SK-N-MC (cell line): Measurements from ENCODE around the gene ARHGEF10L.

ENCODE experiments used
- EZH2 ChIP-seq: fragments of 200-600 bp; sonication (generic); IDR thresholded peaks from one replicate; pipeline ENCODE4 v1.6.1; 2017; ENCODE audit warnings: antibody characterized with exemption
- FOXP2 ChIP-seq: optimal IDR thresholded peaks from 2 replicates; pipeline ENCODE3; 2011; ENCODE audit warnings: mild to moderate bottlenecking, moderate library complexity; ENCODE audit not compliant: insufficient read depth; ENCODE audit errors: extremely low read length, control extremely low read depth
- POLR2AphosphoS5 ChIP-seq: IDR thresholded peaks from 2 replicates; pipeline ENCODE4 v1.6.1; 2012; ENCODE audit warnings: mild to moderate bottlenecking, low read depth, low read length, borderline replicate concordance

GRCh38 chr1:17673329-17674072 is 134.0 kb downstream of the ARHGEF10L start:
- TF ChIP-seq EZH2 (no peak), POLR2AphosphoS5 (no peak), FOXP2 (no peak)
